Sigmoid colon (tissue), 4 donors: ENCODE measurements around the gene PLSCR4.

Experiments
- POLR2A ChIP-seq, 2 donors: fragments of 450-650 bp; IDR thresholded peaks; one replicate each; pipeline ENCODE4 v1.6.1; 2016; ENCODE audit warnings: antibody characterized with exemption in 2 of 2, mild to moderate bottlenecking in 2 of 2, moderate library complexity in 2 of 2
- POLR2AphosphoS5 ChIP-seq, 4 donors: sonication (generic); formaldehyde crosslinking; IDR thresholded peaks; one replicate each; pipeline ENCODE4 v1.6.1; 2017; ENCODE audit warnings: antibody characterized with exemption in 4 of 4
- TF ChIP-seq, protein P1 (sequence below), 4 experiments: fragments of 450-650 bp in 3 of 4; fragments of 200-600 bp in 1 of 4; IDR thresholded peaks; one replicate each; pipeline ENCODE4 v1.5.1; 2016 to 2019; ENCODE audit warnings: antibody characterized with exemption in 4 of 4, mild to moderate bottlenecking in 3 of 4, moderate library complexity in 2 of 4

DNA sequence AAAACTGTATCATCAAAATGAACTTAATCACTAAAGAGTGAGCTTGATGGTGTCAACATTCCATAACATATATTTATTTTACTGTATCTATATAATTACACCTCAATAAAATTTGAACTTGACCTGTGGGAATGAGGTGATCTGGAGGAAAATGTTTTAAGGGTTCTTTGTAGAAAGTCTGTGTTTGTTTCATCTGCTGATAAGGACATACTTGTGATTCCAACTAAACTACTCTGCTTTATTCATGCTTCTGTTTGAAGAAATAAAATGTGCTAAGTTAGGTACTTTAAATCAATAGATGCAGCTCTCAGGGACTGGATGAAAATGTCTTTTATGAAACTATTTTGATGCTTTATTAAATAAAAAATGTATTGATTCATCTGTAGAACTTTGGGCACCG lies 78.3 kb downstream of the PLSCR4 start:
- TF ChIP-seq POLR2A (IDR thresholded peaks at IDR 0.05) (no peak), POLR2AphosphoS5 (IDR thresholded peaks at IDR 0.05) (no peak)
- TF ChIP-seq, protein P1, sequence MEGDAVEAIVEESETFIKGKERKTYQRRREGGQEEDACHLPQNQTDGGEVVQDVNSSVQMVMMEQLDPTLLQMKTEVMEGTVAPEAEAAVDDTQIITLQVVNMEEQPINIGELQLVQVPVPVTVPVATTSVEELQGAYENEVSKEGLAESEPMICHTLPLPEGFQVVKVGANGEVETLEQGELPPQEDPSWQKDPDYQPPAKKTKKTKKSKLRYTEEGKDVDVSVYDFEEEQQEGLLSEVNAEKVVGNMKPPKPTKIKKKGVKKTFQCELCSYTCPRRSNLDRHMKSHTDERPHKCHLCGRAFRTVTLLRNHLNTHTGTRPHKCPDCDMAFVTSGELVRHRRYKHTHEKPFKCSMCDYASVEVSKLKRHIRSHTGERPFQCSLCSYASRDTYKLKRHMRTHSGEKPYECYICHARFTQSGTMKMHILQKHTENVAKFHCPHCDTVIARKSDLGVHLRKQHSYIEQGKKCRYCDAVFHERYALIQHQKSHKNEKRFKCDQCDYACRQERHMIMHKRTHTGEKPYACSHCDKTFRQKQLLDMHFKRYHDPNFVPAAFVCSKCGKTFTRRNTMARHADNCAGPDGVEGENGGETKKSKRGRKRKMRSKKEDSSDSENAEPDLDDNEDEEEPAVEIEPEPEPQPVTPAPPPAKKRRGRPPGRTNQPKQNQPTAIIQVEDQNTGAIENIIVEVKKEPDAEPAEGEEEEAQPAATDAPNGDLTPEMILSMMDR (IDR thresholded peaks at IDR 0.05) = no peak
